RWPE1 (cell line): ENCODE results near the gene LHX5.

ENCODE experiments used
- CTCF ChIA-PET: fragments of 350-600 bp; sonication (Branson Sonifier 250); formaldehyde crosslinking; extraction: SDS; loops from one replicate; lab custom pipeline; 2021; lab: Yijun Ruan, JAX
- POLR2A ChIA-PET: fragments of 400-600 bp; formaldehyde crosslinking; extraction: SDS; loops from one replicate; lab custom pipeline; 2020; ENCODE audit warnings: antibody characterized with exemption; ENCODE audit not compliant: low non-redundant PET; lab: Yijun Ruan, JAX
- DNase-seq: peaks from one replicate; pipeline ENCODE4 v3.0.0; 2012; ENCODE audit warnings: low spot score
- H3K27ac ChIP-seq: fragments of 450-650 bp; 2 replicates; pipeline ENCODE4 v1.5.1; 2017
- CTCF ChIP-seq: fragments of 450-650 bp; conservative IDR thresholded peaks from 2 replicates; pipeline ENCODE4 v1.5.1; 2017; ENCODE audit warnings: low read depth, mild to moderate bottlenecking

The LHX5 gene

GRCh38 chr12:113466454-113467141 is 5.1 kb downstream of the LHX5 start:
- POLR2A ChIA-PET, result no interaction called here
- CTCF ChIA-PET, result interaction anchor here (0.9 kb wide), 1 partner anchor 1704 kb away, joined by 3 read pairs; no protein-coding TSS in a partner anchor
- H3K27ac ChIP-seq, result no peak overlapping the region
- no peak for TF ChIP-seq CTCF
- DNase-seq, result no peak

- no peak overlapping the region for H3K27ac ChIP-seq
- ChIA-PET CTCF (interaction anchor here (0.9 kb wide), 1 partner anchor 1703 kb away, joined by 3 read pairs; no protein-coding TSS in a partner anchor), POLR2A (no interaction called here)
- no peak for TF ChIP-seq CTCF
- DNase-seq, result no peak
Observed at GRCh38 chr12:113465808-113466453, 5.7 kb downstream of the LHX5 start.

GRCh38 chr12:113464852-113465719 is 6.6 kb downstream of the LHX5 start:
- H3K27ac ChIP-seq, result no peak overlapping the region
- ChIA-PET POLR2A (no interaction called here), CTCF (interaction anchor here (0.6 to 0.7 kb wide), 2 partner anchors 93 to 130 kb away, joined by 3 read pairs; no protein-coding TSS in a partner anchor)
- no peak for TF ChIP-seq CTCF
- DNase-seq, result no peak

- POLR2A ChIA-PET, result no interaction called here
- CTCF ChIA-PET, result no interaction called here
- TF ChIP-seq CTCF, result no peak
- no peak for DNase-seq
- H3K27ac ChIP-seq, result no peak overlapping the region
Observed at GRCh38 chr12:113464452-113464775, 7.3 kb downstream of the LHX5 start.

- CTCF ChIA-PET, result no interaction called here
- DNase-seq, result no peak
- no peak for TF ChIP-seq CTCF
- POLR2A ChIA-PET, result no interaction called here
- H3K27ac ChIP-seq, result no peak overlapping the region
Observed at GRCh38 chr12:113463746-113464451, 7.8 kb downstream of the LHX5 start.
